GM10266 (cell line): ENCODE measurements around the gene ROR1.

Experiments
- DNase-seq: peaks from one replicate; pipeline ENCODE4 v3.0.0; 2012; ENCODE audit errors: extremely low spot score
- CTCF ChIP-seq: IDR thresholded peaks from 2 replicates; pipeline ENCODE4 v1.5.1; 2012; ENCODE audit warnings: mild to moderate bottlenecking, low read depth; ENCODE audit not compliant: control insufficient read depth, insufficient read depth; ENCODE audit errors: missing control alignments

The ROR1 gene

GRCh38 chr1:63907051-63907450, 133.2 kb downstream of the ROR1 start:
- TF ChIP-seq CTCF: no peak
- DNase-seq: no peak

GRCh38 chr1:63908016-63908415, 134.2 kb downstream of the ROR1 start:
- no peak for TF ChIP-seq CTCF
- no peak for DNase-seq

GRCh38 chr1:63909526-63909925, 135.7 kb downstream of the ROR1 start:
- no peak for DNase-seq
- no peak for TF ChIP-seq CTCF

GRCh38 chr1:63911049-63911448, 137.2 kb downstream of the ROR1 start:
- no peak for TF ChIP-seq CTCF

GRCh38 chr1:63912643-63913042, 138.8 kb downstream of the ROR1 start:
- no peak for DNase-seq
- TF ChIP-seq CTCF: no peak

More at GRCh38 chr1:63911049-63911448, 137.2 kb downstream of the ROR1 start:
- DNase-seq: no peak

- DNase-seq: no peak
- TF ChIP-seq CTCF: no peak
These were observed 139.7 kb downstream of the ROR1 start for GRCh38 chr1:63913533-63913932.

GRCh38 chr1:63914241-63914640, 140.4 kb downstream of the ROR1 start:
- DNase-seq: no peak
- TF ChIP-seq CTCF: no peak

- TF ChIP-seq CTCF: no peak
- no peak for DNase-seq
These were observed 140.9 kb downstream of the ROR1 start for GRCh38 chr1:63914706-63915105.
